H1 (cell line): Measurements from ENCODE around the gene DLG5. TPM values are rescaled to one million over a fixed set of nuclear protein-coding genes. Genes with fewer than 3 reads are reported as not detected.
A peak's percentile ranks its signal among the peaks of the same experiment; 100 is the strongest.

Source experiments
- CREB1 ChIP-seq: IDR thresholded peaks from 2 replicates; pipeline ENCODE4 v1.6.1; 2012; ENCODE audit warnings: inconsistent platforms
- E2F6 ChIP-seq: IDR thresholded peaks from 2 replicates; pipeline ENCODE4 v1.6.1; 2012; ENCODE audit warnings: inconsistent platforms
- EZH2 ChIP-seq: fragments of 200-600 bp; sonication (generic); IDR thresholded peaks from 2 replicates; pipeline ENCODE4 v1.7.1; 2012; ENCODE audit warnings: low read depth, mild to moderate bottlenecking, moderate library complexity, low read length, inconsistent platforms; ENCODE audit not compliant: severe bottlenecking
- KDM4A ChIP-seq: IDR thresholded peaks from one replicate; pipeline ENCODE4 v1.7.1; 2012; ENCODE audit warnings: low read depth, mild to moderate bottlenecking, moderate library complexity, low read length, inconsistent platforms; ENCODE audit not compliant: severe bottlenecking
- PHF8 ChIP-seq: fragments of 200-600 bp; sonication (generic); conservative IDR thresholded peaks from 2 replicates; pipeline ENCODE4 v1.7.1; 2012; ENCODE audit warnings: low read depth, mild to moderate bottlenecking, inconsistent platforms, low read length, moderate library complexity
- POU5F1 ChIP-seq: IDR thresholded peaks from 2 replicates; pipeline ENCODE4 v1.6.1; 2011; ENCODE audit warnings: low read depth, mild to moderate bottlenecking, low read length, moderate library complexity
- RAD21 ChIP-seq, 2 experiments: IDR thresholded peaks in 1 of 2; conservative IDR thresholded peaks in 1 of 2; 2 replicates each; pipeline ENCODE4 v1.6.1; 2011; ENCODE audit warnings: low read depth in 2 of 2, low read length in 2 of 2, improper control_type of control experiment in 1 of 2, inconsistent platforms in 1 of 2, mild to moderate bottlenecking in 1 of 2, moderate library complexity in 1 of 2
- SP4 ChIP-seq: IDR thresholded peaks from 2 replicates; pipeline ENCODE4 v1.6.1; 2012; ENCODE audit warnings: low read length, inconsistent platforms
- SUZ12 ChIP-seq: fragments of 200-600 bp; sonication (generic); IDR thresholded peaks from 2 replicates; pipeline ENCODE4 v1.6.1; 2012; ENCODE audit warnings: mild to moderate bottlenecking, inconsistent platforms, low read length, moderate library complexity, mixed read lengths
- TBP ChIP-seq: IDR thresholded peaks from 2 replicates; pipeline ENCODE4 v1.6.1; 2011; ENCODE audit warnings: low read depth, low read length, improper control_type of control experiment
- TCF12 ChIP-seq: IDR thresholded peaks from 2 replicates; pipeline ENCODE4 v1.6.1; 2011; ENCODE audit warnings: low read depth, mild to moderate bottlenecking, low read length
- polyA plus RNA-seq, 7 experiments: library from polyadenylated mRNA; depleted of rRNA in 3 of 7; stranded (reverse) in 5 of 7; unstranded in 2 of 7; fragments of >200 nt in 5 of 7; fragments of 200-250 nt in 2 of 7; gene quantifications; 1 replicate in 5 of 7; 2 replicates in 1 of 7; 4 replicates in 1 of 7; pipeline versions ENCODE4 v1.2.1 to v1.2.3, GENCODE V29; 2011 to 2013; ENCODE audit warnings: missing spikeins in 2 of 7, mixed read lengths in 2 of 7
- total RNA-seq: library from RNA; stranded (reverse); fragmentation: NEBNext Ultra II Directional; extraction: Animal tissue kit (Norgen Biotek cat#: 25700); gene quantifications from 2 replicates; pipeline ENCODE4 v1.2.1, GENCODE V29; 2021

Gene DLG5
- total and polyA plus RNA-seq, 2 of the 8 experiments (the other 6 are each of a cell fraction or from before 2014, with no cell fraction given): 15.6 to 71.4 TPM

- peak; percentile 17; the same call in 1 of the 2 replicates for TF ChIP-seq E2F6
- TF ChIP-seq PHF8: no peak
- no peak for TF ChIP-seq KDM4A
- TF ChIP-seq SP4: no peak
- peak; percentile 35 to 59; a peak in 3 of 4 replicates for TF ChIP-seq RAD21 (IDR thresholded peaks at IDR 0.05 in 1 of 2, conservative IDR thresholded peaks at IDR 0.05 in 1 of 2; ENCODE audit: low read depth in 2 of 2, low read length in 2 of 2)
- TF ChIP-seq TBP: peak; percentile 59
- TF ChIP-seq SUZ12: no peak
- TF ChIP-seq EZH2: no peak
- TF ChIP-seq POU5F1: no peak
- TF ChIP-seq TCF12: 0 out of 2 replicates have a peak, but pooled peaks have one; percentile 9
- TF ChIP-seq CREB1: no peak
- TF ChIP-seq, all 59 proteins: peak for 6
Measured at GRCh38 chr10:77837248-77837924, 89.2 kb downstream of the DLG5 start (continued).
